SK-N-SH (cell line): Measurements from ENCODE around the gene LY6G6D. TPM values are rescaled to one million over a fixed set of nuclear protein-coding genes. Genes with fewer than 3 reads are reported as not detected.

Experiments used
- CTCF ChIA-PET: fragments of 300-600, 350-600 bp; formaldehyde crosslinking; extraction: SDS; loops from one replicate; lab custom pipeline; 2021; lab: Yijun Ruan, JAX
- POLR2A ChIA-PET: fragments of 350-600 bp; sonication (Branson Sonifier 250); formaldehyde crosslinking; extraction: SDS; loops from one replicate; lab custom pipeline; 2020; ENCODE audit warnings: antibody characterized with exemption, inconsistent platforms; lab: Yijun Ruan, JAX
- DNase-seq: peaks from one replicate; pipeline ENCODE4 v3.0.0; 2012
- H2AFZ ChIP-seq: fragments of 200-600 bp; sonication (generic); 2 replicates; pipeline ENCODE4 v1.8.1; 2016; ENCODE audit warnings: antibody characterized with exemption, mild to moderate bottlenecking, low read depth
- H3F3A ChIP-seq: fragments of 200-600 bp; sonication (generic); replicated peaks from 2 replicates; pipeline ENCODE3; 2016; ENCODE audit warnings: antibody characterized with exemption, mild to moderate bottlenecking; ENCODE audit not compliant: insufficient read depth
- H3K27ac ChIP-seq, 2 experiments: fragments of 200-500 bp in 1 of 2; fragments of 200-600 bp in 1 of 2; sonication (Bioruptor generic) in 1 of 2; sonication (generic), shearing (Covaris generic) in 1 of 2; 2 replicates each; pipeline versions ENCODE4 v1.5.1 to v1.6.1; 2014 to 2016; ENCODE audit warnings: low read depth in 2 of 2, inconsistent platforms in 1 of 2, low read length in 1 of 2, mild to moderate bottlenecking in 1 of 2, mixed read lengths in 1 of 2
- H3K27me3 ChIP-seq: fragments of 200-600 bp; sonication (generic), shearing (Covaris generic); 2 replicates; pipeline ENCODE4 v1.6.1; 2016; ENCODE audit warnings: mixed run types; ENCODE audit not compliant: insufficient read depth
- H3K36me3 ChIP-seq, 2 experiments: fragments of 200-500 bp in 1 of 2; fragments of 200-600 bp in 1 of 2; sonication (Bioruptor generic) in 1 of 2; sonication (generic) in 1 of 2; replicated peaks in 1 of 2; 2 replicates each; pipeline versions ENCODE3 to v1.5.1; 2014 to 2016; ENCODE audit warnings: low read length in 1 of 2, mild to moderate bottlenecking in 1 of 2; ENCODE audit not compliant: insufficient read depth in 2 of 2, control insufficient read depth in 1 of 2
- H3K4me1 ChIP-seq, 2 experiments: fragments of 200-500 bp in 1 of 2; fragments of 200-600 bp in 1 of 2; sonication (Bioruptor generic) in 1 of 2; sonication (generic), shearing (Covaris generic) in 1 of 2; 2 replicates each; pipeline versions ENCODE4 v1.5.1 to v1.6.1; 2014 to 2016; ENCODE audit warnings: low read depth in 1 of 2, low read length in 1 of 2, mixed run types in 1 of 2; ENCODE audit not compliant: insufficient read depth in 2 of 2, control insufficient read depth in 1 of 2
- H3K4me2 ChIP-seq: fragments of 200-600 bp; sonication (generic), shearing (Covaris generic); 2 replicates; pipeline ENCODE4 v1.6.1; 2017; ENCODE audit warnings: mixed run types
- H3K4me3 ChIP-seq, 2 experiments: fragments of 200-500 bp in 1 of 2; fragments of 200-600 bp in 1 of 2; sonication (Bioruptor generic) in 1 of 2; sonication (generic), shearing (Covaris generic) in 1 of 2; 2 replicates each; pipeline versions ENCODE4 v1.5.1 to v1.8.1; 2014 to 2016; ENCODE audit warnings: low read depth in 2 of 2, inconsistent platforms in 1 of 2, low read length in 1 of 2, mild to moderate bottlenecking in 1 of 2, mixed read lengths in 1 of 2, moderate library complexity in 1 of 2
- H3K79me2 ChIP-seq: fragments of 200-600 bp; sonication (generic); 2 replicates; pipeline ENCODE4 v1.8.1; 2017; ENCODE audit warnings: mild to moderate bottlenecking; ENCODE audit not compliant: insufficient read depth
- H3K9ac ChIP-seq: fragments of 200-600 bp; sonication (generic); 2 replicates; pipeline ENCODE4 v1.6.1; 2017; ENCODE audit warnings: mixed run types
- H3K9me2 ChIP-seq: fragments of 200-600 bp; sonication (generic); 2 replicates; pipeline ENCODE4 v1.6.1; 2017; ENCODE audit warnings: mixed run types
- H3K9me3 ChIP-seq: fragments of 200-600 bp; sonication (generic); 2 replicates; pipeline ENCODE4 v1.6.1; 2017; ENCODE audit warnings: mixed run types, mild to moderate bottlenecking, moderate library complexity
- H4K20me1 ChIP-seq: fragments of 200-600 bp; sonication (generic); 2 replicates; pipeline ENCODE4 v1.6.1; 2017; ENCODE audit warnings: mild to moderate bottlenecking, mixed run types; ENCODE audit not compliant: insufficient read depth
- CHD2 ChIP-seq: fragments of 150-350 bp; IDR thresholded peaks from 2 replicates; pipeline ENCODE4 v1.6.1; 2018; ENCODE audit warnings: low read length; ENCODE audit not compliant: partially characterized antibody
- EZH2phosphoT487 ChIP-seq: fragments of 200-600 bp; sonication (generic); IDR thresholded peaks from 2 replicates; pipeline ENCODE4 v1.6.1; 2017; ENCODE audit warnings: low read depth, mixed run types, mild to moderate bottlenecking, antibody characterized with exemption, moderate library complexity, borderline replicate concordance
- FOSL2 ChIP-seq: IDR thresholded peaks from 2 replicates; pipeline ENCODE4 v1.4.0; 2012; ENCODE audit warnings: low read depth, mild to moderate bottlenecking, moderate library complexity, borderline replicate concordance
- FOXM1 ChIP-seq: IDR thresholded peaks from 2 replicates; pipeline ENCODE4 v1.4.0; 2012; ENCODE audit warnings: low read depth, mild to moderate bottlenecking
- GABPA ChIP-seq: IDR thresholded peaks from 2 replicates; pipeline ENCODE4 v1.4.0; 2012; ENCODE audit warnings: low read depth, mild to moderate bottlenecking
- GATA2 ChIP-seq: sonication (generic); formaldehyde crosslinking; IDR thresholded peaks from 2 replicates; pipeline ENCODE4 v1.5.0; 2020; ENCODE audit warnings: mild to moderate bottlenecking, missing genetic modification reagents
- IRF3 ChIP-seq: fragments of 150-350 bp; IDR thresholded peaks from 2 replicates; pipeline ENCODE4 v1.6.1; 2016; ENCODE audit warnings: mild to moderate bottlenecking, low read depth, low read length
- NFIC ChIP-seq: IDR thresholded peaks from 2 replicates; pipeline ENCODE4 v1.4.0; 2012; ENCODE audit warnings: borderline replicate concordance
- NRF1 ChIP-seq: IDR thresholded peaks from 2 replicates; pipeline ENCODE4 v1.6.1; 2012; ENCODE audit warnings: low read depth, mild to moderate bottlenecking, low read length
- POLR2AphosphoS5 ChIP-seq: IDR thresholded peaks from 2 replicates; pipeline ENCODE4 v1.6.1; 2012; ENCODE audit warnings: low read depth, low read length
- RAD21 ChIP-seq: IDR thresholded peaks from 2 replicates; pipeline ENCODE4 v1.6.1; 2012; ENCODE audit warnings: mild to moderate bottlenecking, low read length
- REST ChIP-seq: IDR thresholded peaks from 2 replicates; pipeline ENCODE4 v1.6.1; 2012; ENCODE audit warnings: mild to moderate bottlenecking, low read depth, low read length, moderate library complexity
- RFX5 ChIP-seq: IDR thresholded peaks from 2 replicates; pipeline ENCODE4 v1.6.1; 2012; ENCODE audit warnings: mild to moderate bottlenecking, improper control_type of control experiment, low read length
- SMC3 ChIP-seq: IDR thresholded peaks from 2 replicates; pipeline ENCODE4 v1.6.1; 2012; ENCODE audit warnings: low read depth, low read length, improper control_type of control experiment
- TCF12 ChIP-seq: IDR thresholded peaks from 2 replicates; pipeline ENCODE4 v1.4.0; 2012
- USF2 ChIP-seq: fragments of 150-350 bp; IDR thresholded peaks from 2 replicates; pipeline ENCODE4 v1.6.1; 2017; ENCODE audit warnings: antibody characterized with exemption, low read length, low read depth, borderline replicate concordance
- YY1 ChIP-seq: IDR thresholded peaks from 2 replicates; pipeline ENCODE4 v1.4.0; 2012; ENCODE audit warnings: low read depth, mild to moderate bottlenecking
- WGBS: methylation state at CpG from one replicate; pipeline ENCODE4 v1.1.6; 2017; ENCODE audit warnings: low lambda C conversion rate; 5-methylcytosine and 5-hydroxymethylcytosine counted together
- polyA plus RNA-seq, 3 experiments: library from polyadenylated mRNA; depleted of rRNA; stranded (reverse); fragments of >200 nt; gene quantifications; 2 replicates each; pipeline ENCODE4 v1.2.3, GENCODE V29; 2012
- TF ChIP-seq, protein P1 (sequence below): IDR thresholded peaks from 2 replicates; pipeline ENCODE4 v1.4.0; 2012; ENCODE audit warnings: low read depth
- TF ChIP-seq, protein P2 (sequence below): IDR thresholded peaks from 2 replicates; pipeline ENCODE4; 2012
- TF ChIP-seq, protein P3 (sequence below): IDR thresholded peaks from 2 replicates; pipeline ENCODE4 v1.4.0; 2012; ENCODE audit warnings: low read depth, borderline replicate concordance

LY6G6D gene
- polyA plus RNA-seq, 1 of the 3 experiments (the other 2 are of a cell fraction): not detected

DNA sequence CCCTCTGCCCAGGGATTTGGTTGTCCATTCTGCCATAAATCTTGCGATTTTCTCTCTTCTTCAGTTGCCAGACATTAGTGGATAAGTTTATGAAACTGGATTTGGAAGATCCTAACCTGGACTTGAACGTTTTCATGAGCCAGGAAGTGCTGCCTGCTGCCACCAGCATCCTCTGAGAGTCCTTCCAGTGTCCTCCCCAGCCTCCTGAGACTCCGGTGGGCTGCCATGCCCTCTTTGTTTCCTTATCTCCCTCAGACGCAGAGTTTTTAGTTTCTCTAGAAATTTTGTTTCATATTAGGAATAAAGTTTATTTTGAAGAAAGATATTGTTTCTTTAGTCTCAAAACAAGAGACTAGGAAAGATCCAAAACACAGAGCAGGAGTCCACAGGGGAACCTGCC is 47.2 kb downstream of the LY6G6D start, which contains the start of gene SAPCD1:
TSS of gene SAPCD1 (plus strand) at position 301 of the 400 bp plus-strand sequence. CDS start 399 bp downstream, outside the sequence.
- H3K27ac ChIP-seq: no peak within 1 kb of the TSS
- H4K20me1 ChIP-seq: no peaks in the 10 kb centered on the region
- H3K4me3 ChIP-seq: no peak within 1 kb of the TSS
- no peaks in the 10 kb centered on the region for H3F3A ChIP-seq
- POLR2A ChIA-PET: no interaction called here
- H2AFZ ChIP-seq: no peak within 1 kb of the TSS
- no peaks in the 10 kb centered on the region for H3K79me2 ChIP-seq
- no peaks in the 10 kb centered on the region for H3K36me3 ChIP-seq
- H3K4me2 ChIP-seq: no peak within 1 kb of the TSS
- WGBS: 71% methylated on average over 4 of the region's 4 CpGs
- CTCF ChIA-PET: no interaction called here
- H3K4me1 ChIP-seq: peaks cover 0 to 8% of the 10 kb centered on the region in 2 experiments; a peak in 1 of 4 replicates
- no peaks in the 10 kb centered on the region for H3K9me3 ChIP-seq
- no peaks in the 10 kb centered on the region for H3K9me2 ChIP-seq
- DNase-seq: no peak
- H3K27me3 ChIP-seq: no peaks in the 10 kb centered on the region
- no peak for TF ChIP-seq CHD2
- TF ChIP-seq POLR2AphosphoS5: no peak
- TF ChIP-seq SMC3: no peak
- H3K9ac ChIP-seq: no peak within 1 kb of the TSS

GRCh38 chr6:31762878-31763618 is 47.9 kb downstream of the LY6G6D start:
- no peak for DNase-seq
- H3K27ac ChIP-seq: no peak overlapping the region
- H3K4me2 ChIP-seq: no peak overlapping the region
- no peak overlapping the region for H3K9ac ChIP-seq
- no peaks in the 10 kb centered on the region for H4K20me1 ChIP-seq
- H3K27me3 ChIP-seq: no peaks in the 10 kb centered on the region
- peaks cover 0 to 8% of the 10 kb centered on the region in 2 experiments; a peak in 1 of 4 replicates for H3K4me1 ChIP-seq
- H3K9me2 ChIP-seq: no peaks in the 10 kb centered on the region
- CTCF ChIA-PET: interaction anchor here (1.0 kb wide), 1 partner anchor 28 kb away, joined by 5 read pairs; no protein-coding TSS in a partner anchor
- H3K79me2 ChIP-seq: no peaks in the 10 kb centered on the region
- no peak overlapping the region for H3K4me3 ChIP-seq
- POLR2A ChIA-PET: no interaction called here
- H3F3A ChIP-seq: no peaks in the 10 kb centered on the region
- H3K9me3 ChIP-seq: no peaks in the 10 kb centered on the region
- 100% methylated on average over 4 of the region's 8 CpGs for WGBS
- no peak overlapping the region for H2AFZ ChIP-seq
- no peaks in the 10 kb centered on the region for H3K36me3 ChIP-seq
- TF ChIP-seq TCF12 (no peak), USF2 (no peak), POLR2AphosphoS5 (no peak), FOSL2 (no peak), GABPA (no peak), FOXM1 (no peak), EZH2phosphoT487 (no peak), NRF1 (no peak), IRF3 (no peak), RAD21 (no peak), NFIC (no peak), YY1 (no peak), RFX5 (no peak), REST (no peak), GATA2 (CRISPR knock-in tag) (no peak)
- TF ChIP-seq, protein P1, sequence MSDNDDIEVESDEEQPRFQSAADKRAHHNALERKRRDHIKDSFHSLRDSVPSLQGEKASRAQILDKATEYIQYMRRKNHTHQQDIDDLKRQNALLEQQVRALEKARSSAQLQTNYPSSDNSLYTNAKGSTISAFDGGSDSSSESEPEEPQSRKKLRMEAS: no peak
- TF ChIP-seq, protein P2, sequence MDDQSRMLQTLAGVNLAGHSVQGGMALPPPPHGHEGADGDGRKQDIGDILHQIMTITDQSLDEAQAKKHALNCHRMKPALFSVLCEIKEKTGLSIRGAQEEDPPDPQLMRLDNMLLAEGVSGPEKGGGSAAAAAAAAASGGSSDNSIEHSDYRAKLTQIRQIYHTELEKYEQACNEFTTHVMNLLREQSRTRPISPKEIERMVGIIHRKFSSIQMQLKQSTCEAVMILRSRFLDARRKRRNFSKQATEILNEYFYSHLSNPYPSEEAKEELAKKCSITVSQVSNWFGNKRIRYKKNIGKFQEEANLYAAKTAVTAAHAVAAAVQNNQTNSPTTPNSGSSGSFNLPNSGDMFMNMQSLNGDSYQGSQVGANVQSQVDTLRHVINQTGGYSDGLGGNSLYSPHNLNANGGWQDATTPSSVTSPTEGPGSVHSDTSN: no peak
- TF ChIP-seq, protein P3, sequence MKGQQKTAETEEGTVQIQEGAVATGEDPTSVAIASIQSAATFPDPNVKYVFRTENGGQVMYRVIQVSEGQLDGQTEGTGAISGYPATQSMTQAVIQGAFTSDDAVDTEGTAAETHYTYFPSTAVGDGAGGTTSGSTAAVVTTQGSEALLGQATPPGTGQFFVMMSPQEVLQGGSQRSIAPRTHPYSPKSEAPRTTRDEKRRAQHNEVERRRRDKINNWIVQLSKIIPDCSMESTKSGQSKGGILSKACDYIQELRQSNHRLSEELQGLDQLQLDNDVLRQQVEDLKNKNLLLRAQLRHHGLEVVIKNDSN: no peak
